ENCODE data around the gene XAB2. TPM values are rescaled to one million over a fixed set of nuclear protein-coding genes. Genes with fewer than 3 reads are reported as not detected.

XAB2 gene
- total RNA-seq, 1 donor from 2014 or later: 47.0 TPM

DNA sequence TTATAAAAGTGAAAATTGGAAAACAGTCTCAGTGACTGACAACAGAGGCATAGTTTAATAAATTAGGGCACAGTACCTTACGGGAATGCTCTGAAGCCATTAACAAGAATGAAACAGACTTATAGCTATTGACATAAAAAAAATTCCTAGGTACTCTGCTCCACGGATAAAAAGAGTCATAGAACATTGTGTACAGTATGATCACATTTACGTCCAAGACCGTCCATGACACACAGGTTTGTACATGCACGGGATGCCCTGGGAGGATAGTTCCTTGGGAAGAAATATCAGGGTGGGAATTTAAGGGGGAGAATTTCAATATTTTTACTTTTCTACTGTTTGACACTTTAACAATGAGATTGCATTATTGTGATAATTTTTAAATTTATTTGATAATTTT, 58.6 kb downstream of the XAB2 start:
- TF ChIP-seq, protein P1, sequence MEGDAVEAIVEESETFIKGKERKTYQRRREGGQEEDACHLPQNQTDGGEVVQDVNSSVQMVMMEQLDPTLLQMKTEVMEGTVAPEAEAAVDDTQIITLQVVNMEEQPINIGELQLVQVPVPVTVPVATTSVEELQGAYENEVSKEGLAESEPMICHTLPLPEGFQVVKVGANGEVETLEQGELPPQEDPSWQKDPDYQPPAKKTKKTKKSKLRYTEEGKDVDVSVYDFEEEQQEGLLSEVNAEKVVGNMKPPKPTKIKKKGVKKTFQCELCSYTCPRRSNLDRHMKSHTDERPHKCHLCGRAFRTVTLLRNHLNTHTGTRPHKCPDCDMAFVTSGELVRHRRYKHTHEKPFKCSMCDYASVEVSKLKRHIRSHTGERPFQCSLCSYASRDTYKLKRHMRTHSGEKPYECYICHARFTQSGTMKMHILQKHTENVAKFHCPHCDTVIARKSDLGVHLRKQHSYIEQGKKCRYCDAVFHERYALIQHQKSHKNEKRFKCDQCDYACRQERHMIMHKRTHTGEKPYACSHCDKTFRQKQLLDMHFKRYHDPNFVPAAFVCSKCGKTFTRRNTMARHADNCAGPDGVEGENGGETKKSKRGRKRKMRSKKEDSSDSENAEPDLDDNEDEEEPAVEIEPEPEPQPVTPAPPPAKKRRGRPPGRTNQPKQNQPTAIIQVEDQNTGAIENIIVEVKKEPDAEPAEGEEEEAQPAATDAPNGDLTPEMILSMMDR (conservative IDR thresholded peaks at IDR 0.05): no peak
- peaks cover 17% of the 10 kb centered on the region for H3K27me3 Mint-ChIP-seq (ENCODE audit: low read depth)
- no peaks in the 10 kb centered on the region for H3K9me3 Mint-ChIP-seq
- no peak overlapping the region for H3K4me3 Mint-ChIP-seq
- H3K4me1 Mint-ChIP-seq: no peaks in the 10 kb centered on the region
- H3K27ac Mint-ChIP-seq (ENCODE audit: unreplicated experiment): no peak overlapping the region
- H3K36me3 Mint-ChIP-seq (ENCODE audit: low read depth): no peaks in the 10 kb centered on the region
- no peak for DNase-seq (ENCODE audit: low read depth, low spot score)

Small RNA genes within 50 kb of the gene (microRNA-seq; reads per million reads assigned to microRNA genes)
- gene MIR6792: not detected

Other genes with a start within 250 kb of the XAB2 start
- gene PEX11G, start 140.5 kb downstream of the XAB2 start, total RNA-seq: 2.3 and 3.4 TPM in 2 replicates
- 75.6 and 76.2 TPM in 2 replicates for gene ZNF358, start 113.4 kb downstream of the XAB2 start, total RNA-seq
- 24.4 and 26.7 TPM in 2 replicates for gene MCOLN1, start 106.9 kb downstream of the XAB2 start, total RNA-seq
- gene PNPLA6, start 93.8 kb downstream of the XAB2 start, total RNA-seq: 72.1 and 74.7 TPM in 2 replicates
- gene CAMSAP3, start 33.7 kb downstream of the XAB2 start, total RNA-seq: 10.3 and 13.7 TPM in 2 replicates
- 141 and 165 TPM in 2 replicates for gene PET100, start 248 bp upstream of the XAB2 start, total RNA-seq
- gene PCP2, start 4.2 kb upstream of the XAB2 start, total RNA-seq: not detected in 2 replicates
- 4.6 and 5.2 TPM in 2 replicates for gene STXBP2, start 7.6 kb upstream of the XAB2 start, total RNA-seq
- not detected in 2 replicates for gene RETN, start 39.5 kb upstream of the XAB2 start, total RNA-seq
- gene MCEMP1, start 47.5 kb upstream of the XAB2 start, total RNA-seq: not detected in 2 replicates
- 83.8 and 87.2 TPM in 2 replicates for gene TRAPPC5, start 51.3 kb upstream of the XAB2 start, total RNA-seq
- gene FCER2, start 72.6 kb upstream of the XAB2 start, total RNA-seq: not detected in 2 replicates
- gene CLEC4G, start 102.6 kb upstream of the XAB2 start, total RNA-seq: not detected in 2 replicates
- gene CD209, start 118.0 kb upstream of the XAB2 start, total RNA-seq: not detected in 2 replicates
- gene CLEC4M, start 133.7 kb upstream of the XAB2 start, total RNA-seq: not detected in 2 replicates
- gene EVI5L, start 200.7 kb upstream of the XAB2 start, total RNA-seq: 17.8 and 19.5 TPM in 2 replicates
- gene PRR36, start 244.8 kb upstream of the XAB2 start, total RNA-seq: 20.9 and 21.8 TPM in 2 replicates

Data from neural crest cell (in vitro differentiated cells).